Hepatocyte (in vitro differentiated cells): Measurements from ENCODE around the gene NR1D1. TPM values are rescaled to one million over a fixed set of nuclear protein-coding genes. Genes with fewer than 3 reads are reported as not detected.
A peak's percentile ranks its signal among the peaks of the same experiment; 100 is the strongest.

ENCODE experiments used
- DNase-seq: peaks from one replicate; pipeline ENCODE4 v3.0.0-alpha.2; 2016; ENCODE audit warnings: low spot score
- H2AFZ ChIP-seq: fragments of 200-600 bp; sonication (generic); 2 replicates; pipeline ENCODE4 v1.6.0; 2016; ENCODE audit warnings: antibody characterized with exemption, mild to moderate bottlenecking
- H3K27ac ChIP-seq: fragments of 200-600 bp; sonication (generic); 2 replicates; pipeline ENCODE4 v1.5.1; 2016; ENCODE audit warnings: mild to moderate bottlenecking
- H3K27me3 ChIP-seq: fragments of 200-600 bp; sonication (generic); 2 replicates; pipeline ENCODE4 v1.6.1; 2016
- H3K36me3 ChIP-seq: fragments of 200-600 bp; sonication (generic); replicated peaks from 2 replicates; pipeline ENCODE4 v1.5.1; 2016; ENCODE audit warnings: low read depth; ENCODE audit not compliant: insufficient read depth
- H3K4me1 ChIP-seq: fragments of 200-600 bp; sonication (generic); 2 replicates; pipeline ENCODE4 v1.5.1; 2016; ENCODE audit warnings: mild to moderate bottlenecking, moderate library complexity; ENCODE audit not compliant: insufficient read depth
- H3K4me2 ChIP-seq: fragments of 200-600 bp; sonication (generic); 2 replicates; pipeline ENCODE4 v1.6.0; 2016
- H3K4me3 ChIP-seq: fragments of 200-600 bp; sonication (generic); 2 replicates; pipeline ENCODE4 v1.5.1; 2016; ENCODE audit warnings: mild to moderate bottlenecking
- H3K79me2 ChIP-seq: fragments of 200-600 bp; sonication (generic); 2 replicates; pipeline ENCODE4 v1.6.0; 2017; ENCODE audit warnings: mild to moderate bottlenecking
- H3K9me2 ChIP-seq: fragments of 200-600 bp; sonication (generic); replicated peaks from 2 replicates; pipeline ENCODE4 v1.6.0; 2017; ENCODE audit warnings: mild to moderate bottlenecking; ENCODE audit not compliant: insufficient read depth
- H3K9me3 ChIP-seq: fragments of 200-600 bp; sonication (generic); 2 replicates; pipeline ENCODE4 v1.5.1; 2016; ENCODE audit warnings: low read depth, mild to moderate bottlenecking
- H4K20me1 ChIP-seq: fragments of 200-600 bp; sonication (generic); 2 replicates; pipeline ENCODE4 v1.6.0; 2016; ENCODE audit warnings: mild to moderate bottlenecking; ENCODE audit not compliant: insufficient read depth, poor library complexity, severe bottlenecking
- CTCF ChIP-seq: fragments of 200-600 bp; sonication (generic); IDR thresholded peaks from 2 replicates; pipeline ENCODE4 v1.5.1; 2016; ENCODE audit warnings: antibody characterized with exemption, mild to moderate bottlenecking; ENCODE audit not compliant: poor library complexity
- EZH2 ChIP-seq: fragments of 200-600 bp; sonication (generic); IDR thresholded peaks from 2 replicates; pipeline ENCODE4 v1.6.1; 2016; ENCODE audit warnings: antibody characterized with exemption, mild to moderate bottlenecking, borderline replicate concordance
- EZH2phosphoT487 ChIP-seq: fragments of 200-600 bp; sonication (generic); IDR thresholded peaks from one replicate; pipeline ENCODE4 v1.6.1; 2018; ENCODE audit warnings: antibody characterized with exemption, mild to moderate bottlenecking, low read depth, moderate library complexity; ENCODE audit not compliant: unreplicated experiment, severe bottlenecking
- WGBS: methylation state at CpG from one replicate; pipeline ENCODE4 v1.1.6; 2016; ENCODE audit warnings: low lambda C conversion rate; ENCODE audit errors: missing lambda C conversion rate; 5-methylcytosine and 5-hydroxymethylcytosine counted together
- polyA plus RNA-seq: library from polyadenylated mRNA; unstranded; fragments of >200 nt; fragmentation: Nextera tagmentation; extraction: Ambion mirVana; gene quantifications from 2 replicates; pipeline ENCODE4 v1.2.1, GENCODE V29; 2016
- total RNA-seq: library from RNA; depleted of rRNA; stranded (reverse); fragments of >200 nt; gene quantifications from 2 replicates; pipeline ENCODE4 v1.2.3, GENCODE V29; 2014

NR1D1 gene
- total and polyA plus RNA-seq, 2 experiments from 2014 or later = 3.0 to 7.1 TPM

DNA sequence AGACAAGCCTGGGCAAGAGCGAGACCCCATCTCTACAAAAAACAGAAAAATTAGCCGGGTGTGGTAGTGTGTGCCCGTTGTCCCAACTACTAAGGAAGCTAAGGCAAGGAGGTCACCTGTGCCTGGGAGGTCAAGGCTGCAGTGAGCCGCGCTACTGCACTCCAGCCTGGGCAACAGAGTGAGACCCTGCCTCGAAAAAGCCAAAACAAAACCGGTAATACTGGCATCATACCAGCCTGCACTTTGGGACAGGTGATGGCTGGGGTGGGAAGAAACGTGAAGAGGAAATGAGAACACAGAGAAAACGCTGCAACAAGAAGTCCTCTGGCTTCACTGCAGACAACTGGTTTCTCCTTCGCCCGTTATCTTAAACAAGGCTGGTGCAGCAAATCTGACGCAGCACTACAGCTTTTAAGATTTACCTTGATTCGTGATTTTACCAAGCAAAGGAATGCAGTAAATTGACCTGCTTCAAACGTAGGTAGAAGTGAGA, 39.2 kb upstream of the NR1D1 start:
- H4K20me1 ChIP-seq = no peaks in the 10 kb centered on the region
- WGBS = 22% methylated on average over 14 of the region's 14 CpGs
- peaks cover 13% of the 10 kb centered on the region for H3K4me1 ChIP-seq
- DNase-seq = no peak
- peak overlapping the region; percentile 79 for H3K4me2 ChIP-seq
- H3K27me3 ChIP-seq = no peaks in the 10 kb centered on the region
- H3K79me2 ChIP-seq = peaks cover 84% of the 10 kb centered on the region
- H3K9me3 ChIP-seq = no peaks in the 10 kb centered on the region
- TF ChIP-seq EZH2 (no peak), CTCF (no peak), EZH2phosphoT487 (no peak)
- no peaks in the 10 kb centered on the region for H3K36me3 ChIP-seq
- peak overlapping the region; percentile 96 for H3K27ac ChIP-seq
- H3K9me2 ChIP-seq = no peaks in the 10 kb centered on the region
- H2AFZ ChIP-seq = peak overlapping the region; percentile 78
- H3K4me3 ChIP-seq = peak overlapping the region; percentile 43

DNA sequence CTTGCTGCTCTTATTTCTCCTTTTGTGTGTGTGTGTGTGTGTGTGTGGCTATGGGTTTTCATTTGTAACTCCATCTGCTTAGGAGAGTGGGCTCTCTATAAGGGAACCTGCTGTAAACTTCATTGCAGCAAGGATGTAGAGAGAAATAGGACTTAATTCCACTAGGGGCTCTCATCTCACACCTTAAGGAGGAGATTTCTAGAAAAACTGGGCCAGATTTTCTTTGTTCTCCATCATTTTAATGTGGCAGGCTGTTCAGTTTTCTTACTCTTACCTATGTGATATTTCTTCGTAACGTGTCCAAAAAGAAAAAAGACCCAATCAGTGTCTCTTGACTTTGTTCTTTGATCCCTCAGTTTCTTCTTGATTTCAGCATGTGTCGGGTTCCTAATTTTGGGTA, 35.4 kb upstream of the NR1D1 start:
- no peak overlapping the region for H3K4me2 ChIP-seq
- H3K27ac ChIP-seq = peak overlapping the region; percentile 22
- H3K36me3 ChIP-seq = no peaks in the 10 kb centered on the region
- H3K27me3 ChIP-seq = no peaks in the 10 kb centered on the region
- no peak for TF ChIP-seq EZH2phosphoT487
- no peak for TF ChIP-seq EZH2
- TF ChIP-seq CTCF = no peak
- no peaks in the 10 kb centered on the region for H4K20me1 ChIP-seq
- 95% methylated on average over 3 of the region's 3 CpGs for WGBS
- no peaks in the 10 kb centered on the region for H3K9me2 ChIP-seq
- peaks cover 72% of the 10 kb centered on the region for H3K79me2 ChIP-seq
- no peak overlapping the region for H2AFZ ChIP-seq
- H3K4me3 ChIP-seq = no peak overlapping the region
- no peak for DNase-seq
- H3K4me1 ChIP-seq = peaks cover 25% of the 10 kb centered on the region
- no peaks in the 10 kb centered on the region for H3K9me3 ChIP-seq

GRCh38 chr17:40134184-40134583, 33.8 kb upstream of the NR1D1 start:
- WGBS = 74% methylated on average over 7 of the region's 7 CpGs
- peak; percentile 33 for DNase-seq
- peak overlapping the region; percentile 44 for H3K27ac ChIP-seq
- H3K36me3 ChIP-seq = peaks cover 9% of the 10 kb centered on the region
- H3K9me2 ChIP-seq = no peaks in the 10 kb centered on the region
- TF ChIP-seq EZH2phosphoT487 (no peak), EZH2 (no peak), CTCF (no peak)
- no peaks in the 10 kb centered on the region for H3K9me3 ChIP-seq
- peaks cover 84% of the 10 kb centered on the region for H3K79me2 ChIP-seq
- no peaks in the 10 kb centered on the region for H3K27me3 ChIP-seq
- H3K4me1 ChIP-seq = peaks cover 21% of the 10 kb centered on the region
- peaks cover 5% of the 10 kb centered on the region for H4K20me1 ChIP-seq
- H2AFZ ChIP-seq = no peak overlapping the region
- H3K4me2 ChIP-seq = peak overlapping the region; percentile 9
- no peak overlapping the region for H3K4me3 ChIP-seq
